Liver (tissue), 9 donors: ENCODE results near the gene GLT6D1. TPM values are rescaled to one million over a fixed set of nuclear protein-coding genes. Genes with fewer than 3 reads are reported as not detected.

Source experiments
- DNase-seq: peaks from one replicate; pipeline ENCODE4 v3.0.0-alpha.2; 2017; ENCODE audit warnings: low spot score
- H3K27ac ChIP-seq, 2 donors: one replicate each; pipeline ENCODE4 v1.7.0; 2013; ENCODE audit warnings: inconsistent platforms in 2 of 2, low read length in 2 of 2, control low read depth in 1 of 2, low read depth in 1 of 2, mild to moderate bottlenecking in 1 of 2
- H3K27me3 ChIP-seq, 4 donors: one replicate each; pipeline versions ENCODE4 v1.6.1 to v1.7.0; 2013; ENCODE audit warnings: low read length in 3 of 4, inconsistent platforms in 1 of 4, mild to moderate bottlenecking in 1 of 4, moderate library complexity in 1 of 4; ENCODE audit not compliant: control insufficient read depth in 4 of 4, insufficient read depth in 4 of 4
- H3K36me3 ChIP-seq, 4 donors: one replicate each; pipeline versions ENCODE4 v1.6.1 to v1.7.0; 2013; ENCODE audit warnings: low read length in 3 of 4, mild to moderate bottlenecking in 3 of 4, low read depth in 1 of 4, moderate library complexity in 1 of 4; ENCODE audit not compliant: control insufficient read depth in 4 of 4, insufficient read depth in 3 of 4
- H3K4me1 ChIP-seq, 4 donors: one replicate each; pipeline versions ENCODE4 v1.6.1 to v1.7.0; 2013; ENCODE audit warnings: low read length in 3 of 4, mild to moderate bottlenecking in 3 of 4, moderate library complexity in 1 of 4; ENCODE audit not compliant: control insufficient read depth in 4 of 4, insufficient read depth in 4 of 4
- H3K4me3 ChIP-seq, 3 donors: one replicate each; pipeline versions ENCODE4 v1.6.1 to v1.7.0; 2013; ENCODE audit warnings: low read length in 3 of 3, control low read depth in 1 of 3, low read depth in 1 of 3, mild to moderate bottlenecking in 1 of 3
- H3K9ac ChIP-seq, 2 donors: one replicate each; pipeline ENCODE4 v1.7.0; 2013; ENCODE audit warnings: low read length in 2 of 2, mild to moderate bottlenecking in 2 of 2, moderate library complexity in 2 of 2, control low read depth in 1 of 2, low read depth in 1 of 2
- H3K9me3 ChIP-seq, 4 donors: one replicate each; pipeline versions ENCODE4 v1.6.1 to v1.7.0; 2013; ENCODE audit warnings: low read length in 3 of 4; ENCODE audit not compliant: control insufficient read depth in 4 of 4
- EGR1 ChIP-seq, 2 donors: IDR thresholded peaks; 2 replicates each; pipeline ENCODE4 v1.6.1; 2016 to 2018; ENCODE audit warnings: antibody characterized with exemption in 2 of 2, low read depth in 2 of 2
- FOXA1 ChIP-seq: IDR thresholded peaks from 2 replicates; pipeline ENCODE4 v1.6.1; 2016; ENCODE audit warnings: antibody characterized with exemption
- FOXA2 ChIP-seq: IDR thresholded peaks from 2 replicates; pipeline ENCODE4 v1.6.1; 2016; ENCODE audit warnings: antibody characterized with exemption
- GABPA ChIP-seq, 2 donors: IDR thresholded peaks in 1 of 2; conservative IDR thresholded peaks in 1 of 2; 2 replicates each; pipeline ENCODE4 v1.6.1; 2016; ENCODE audit warnings: antibody characterized with exemption in 2 of 2, mild to moderate bottlenecking in 1 of 2, moderate library complexity in 1 of 2
- HNF4G ChIP-seq: IDR thresholded peaks from 2 replicates; pipeline ENCODE4 v1.6.1; 2016; ENCODE audit warnings: antibody characterized with exemption
- JUND ChIP-seq, 2 donors: IDR thresholded peaks; 2 replicates each; pipeline ENCODE4 v1.6.1; 2016; ENCODE audit warnings: antibody characterized with exemption in 2 of 2
- RAD21 ChIP-seq, 2 donors: IDR thresholded peaks; 2 replicates each; pipeline ENCODE4 v1.6.1; 2016; ENCODE audit warnings: antibody characterized with exemption in 2 of 2, mild to moderate bottlenecking in 2 of 2
- RXRA ChIP-seq, 2 donors: IDR thresholded peaks; 2 replicates each; pipeline ENCODE4 v1.6.1; 2017 to 2018; ENCODE audit warnings: antibody characterized with exemption in 2 of 2, mild to moderate bottlenecking in 1 of 2
- SP1 ChIP-seq: IDR thresholded peaks from 2 replicates; pipeline ENCODE4 v1.6.1; 2018; ENCODE audit warnings: antibody characterized with exemption, mild to moderate bottlenecking
- TAF1 ChIP-seq: conservative IDR thresholded peaks from 2 replicates; pipeline ENCODE4 v1.6.1; 2016; ENCODE audit warnings: antibody characterized with exemption, mild to moderate bottlenecking
- YY1 ChIP-seq: IDR thresholded peaks from 2 replicates; pipeline ENCODE4 v1.6.1; 2016; ENCODE audit warnings: antibody characterized with exemption, mild to moderate bottlenecking
- WGBS: extraction: QIAGEN DNeasy Blood & Tissue Kit; methylation state at CpG from one replicate; pipeline ENCODE4 v1.1.7; 2013; 5-methylcytosine and 5-hydroxymethylcytosine counted together
- polyA plus RNA-seq, 2 donors: library from polyadenylated mRNA; stranded (reverse) in 1 of 2; unstranded in 1 of 2; fragments of 200-250 nt in 1 of 2; fragments of >200 nt in 1 of 2; fragmentation: Nextera tagmentation in 1 of 2; extraction: Ambion mirVana in 1 of 2; gene quantifications; one replicate each; pipeline versions ENCODE4 v1.2.1 to v1.2.3, GENCODE V29; 2013 to 2015
- total RNA-seq, 2 donors: library from RNA; depleted of rRNA; stranded (reverse); fragments of >200 nt; gene quantifications; one replicate each; pipeline ENCODE4 v1.2.3, GENCODE V29; 2014
- TF ChIP-seq, protein P1 (sequence below): IDR thresholded peaks from 2 replicates; pipeline ENCODE4 v1.6.1; 2016; ENCODE audit warnings: antibody characterized with exemption
- TF ChIP-seq, protein P2 (sequence below): IDR thresholded peaks from 2 replicates; pipeline ENCODE4 v1.6.1; 2016; ENCODE audit warnings: antibody characterized with exemption
- TF ChIP-seq, protein P3 (sequence below): IDR thresholded peaks from 2 replicates; pipeline ENCODE4 v1.6.1; 2016; ENCODE audit warnings: antibody characterized with exemption
- TF ChIP-seq, protein P4 (sequence below): IDR thresholded peaks from 2 replicates; pipeline ENCODE4 v1.6.1; 2016; ENCODE audit warnings: antibody characterized with exemption, mild to moderate bottlenecking
- TF ChIP-seq, protein P5 (sequence below): fragments of 150-350 bp; IDR thresholded peaks from 2 replicates; pipeline ENCODE4 v1.5.1; 2017; ENCODE audit warnings: improper control_type of control experiment, low read depth, low read length; ENCODE audit not compliant: missing input control
- donor health status: healthy.
- donor health status: healthy.
- donor health status: healthy.
- donor health status: healthy.
- donor health status: healthy.

The GLT6D1 gene
- total and polyA plus RNA-seq, 4 donors = not detected

DNA sequence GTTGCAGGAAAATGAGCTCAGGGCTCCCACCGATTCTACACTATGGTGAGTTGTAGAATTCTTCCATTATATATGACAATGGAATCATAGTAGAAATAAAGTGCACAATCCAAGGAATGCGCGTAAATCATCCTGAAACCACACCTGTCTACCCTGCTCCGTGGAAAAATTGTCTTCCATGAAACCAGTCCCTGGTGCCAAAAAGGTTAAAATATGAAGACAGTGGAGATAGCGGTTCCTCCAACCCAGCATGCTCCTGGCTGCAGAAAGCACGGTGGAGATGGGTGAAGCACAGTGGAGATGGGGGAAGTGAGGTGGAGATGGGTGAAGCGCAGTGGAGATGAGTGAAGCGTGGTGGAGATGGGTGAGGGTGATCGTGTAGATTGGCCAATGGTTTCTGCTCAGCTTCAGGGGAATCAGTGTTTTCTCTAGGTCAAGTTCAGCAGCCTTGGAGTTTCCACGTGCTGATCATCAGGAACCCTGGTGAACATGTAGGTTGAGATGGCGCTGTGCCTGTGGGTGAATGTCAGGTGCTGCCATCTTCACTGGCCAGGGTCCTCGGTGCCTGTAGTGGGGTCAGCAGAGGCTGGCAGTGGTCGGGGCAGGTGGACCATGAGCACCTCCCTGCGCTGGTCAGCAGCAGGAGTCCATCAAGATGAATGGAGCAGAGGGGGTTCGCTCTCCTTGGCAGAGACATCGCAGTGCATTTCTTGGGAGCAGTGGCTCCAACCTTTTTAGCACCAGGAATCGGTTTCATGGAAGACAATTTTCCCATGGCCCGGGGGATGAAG lies 57.5 kb downstream of the GLT6D1 start:
- H3K9me3 ChIP-seq = no peaks in the 10 kb centered on the region
- no peak overlapping the region for H3K27ac ChIP-seq
- H3K4me3 ChIP-seq = no peak overlapping the region
- H3K36me3 ChIP-seq = no peaks in the 10 kb centered on the region
- no peaks in the 10 kb centered on the region for H3K27me3 ChIP-seq
- H3K4me1 ChIP-seq = no peaks in the 10 kb centered on the region
- TF ChIP-seq, protein P1, sequence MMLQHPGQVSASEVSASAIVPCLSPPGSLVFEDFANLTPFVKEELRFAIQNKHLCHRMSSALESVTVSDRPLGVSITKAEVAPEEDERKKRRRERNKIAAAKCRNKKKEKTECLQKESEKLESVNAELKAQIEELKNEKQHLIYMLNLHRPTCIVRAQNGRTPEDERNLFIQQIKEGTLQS = no peak
- TF ChIP-seq RAD21 (IDR thresholded peaks at IDR 0.05) (no peak), SP1 (no peak), JUND (IDR thresholded peaks at IDR 0.05) (no peak), TAF1 (no peak), YY1 (no peak), HNF4G (no peak)
- WGBS = 81% methylated on average over 18 of the region's 18 CpGs
- H3K9ac ChIP-seq = no peak overlapping the region
- DNase-seq = no peak

DNA sequence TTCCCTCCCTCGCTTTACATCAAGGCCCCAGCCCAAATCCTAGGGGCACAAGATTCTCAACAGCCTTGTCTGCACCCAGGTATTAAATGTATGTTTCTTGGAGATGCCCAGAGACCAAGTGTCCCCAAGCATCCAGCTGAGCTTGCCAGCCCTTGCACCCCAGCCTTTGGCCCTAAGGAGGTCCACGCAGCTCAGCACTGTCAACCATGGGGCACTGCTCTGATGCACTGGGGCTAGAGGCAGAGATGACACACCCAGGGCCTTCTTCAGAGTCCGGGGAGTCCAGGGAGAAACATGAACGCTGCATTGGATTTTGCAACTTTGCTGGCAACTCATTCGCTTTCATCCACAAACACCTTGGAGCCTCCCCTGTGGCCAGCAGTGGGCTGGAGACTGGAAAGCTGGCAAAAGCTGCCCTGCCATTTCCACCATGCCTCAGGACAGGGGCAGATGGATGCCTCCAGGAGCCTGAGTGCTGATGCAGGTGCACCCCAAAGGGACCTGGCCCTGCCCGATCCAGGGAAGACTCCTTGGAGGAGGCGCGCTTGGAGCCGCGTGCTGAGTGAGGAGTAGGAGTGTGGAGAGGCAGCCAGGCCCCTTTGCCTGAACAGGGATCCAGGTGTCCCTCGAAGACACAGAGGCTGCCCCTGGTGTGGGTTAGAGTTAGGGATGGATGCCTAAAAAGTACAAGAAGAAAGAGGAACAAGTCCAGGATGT lies 58.5 kb downstream of the GLT6D1 start:
- DNase-seq = no peak
- Histone ChIP-seq H3K36me3 (no peaks in the 10 kb centered on the region), H3K9me3 (no peaks in the 10 kb centered on the region), H3K4me3 (no peak overlapping the region), H3K27me3 (no peaks in the 10 kb centered on the region), H3K27ac (no peak overlapping the region), H3K4me1 (no peaks in the 10 kb centered on the region), H3K9ac (no peak overlapping the region)
- no peak for TF ChIP-seq RXRA (IDR thresholded peaks at IDR 0.05)
- no peak for TF ChIP-seq EGR1 (IDR thresholded peaks at IDR 0.05; ENCODE audit: low read depth in 2 of 2)
- TF ChIP-seq, protein P2, sequence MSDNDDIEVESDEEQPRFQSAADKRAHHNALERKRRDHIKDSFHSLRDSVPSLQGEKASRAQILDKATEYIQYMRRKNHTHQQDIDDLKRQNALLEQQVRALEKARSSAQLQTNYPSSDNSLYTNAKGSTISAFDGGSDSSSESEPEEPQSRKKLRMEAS = no peak
- TF ChIP-seq, protein P3, sequence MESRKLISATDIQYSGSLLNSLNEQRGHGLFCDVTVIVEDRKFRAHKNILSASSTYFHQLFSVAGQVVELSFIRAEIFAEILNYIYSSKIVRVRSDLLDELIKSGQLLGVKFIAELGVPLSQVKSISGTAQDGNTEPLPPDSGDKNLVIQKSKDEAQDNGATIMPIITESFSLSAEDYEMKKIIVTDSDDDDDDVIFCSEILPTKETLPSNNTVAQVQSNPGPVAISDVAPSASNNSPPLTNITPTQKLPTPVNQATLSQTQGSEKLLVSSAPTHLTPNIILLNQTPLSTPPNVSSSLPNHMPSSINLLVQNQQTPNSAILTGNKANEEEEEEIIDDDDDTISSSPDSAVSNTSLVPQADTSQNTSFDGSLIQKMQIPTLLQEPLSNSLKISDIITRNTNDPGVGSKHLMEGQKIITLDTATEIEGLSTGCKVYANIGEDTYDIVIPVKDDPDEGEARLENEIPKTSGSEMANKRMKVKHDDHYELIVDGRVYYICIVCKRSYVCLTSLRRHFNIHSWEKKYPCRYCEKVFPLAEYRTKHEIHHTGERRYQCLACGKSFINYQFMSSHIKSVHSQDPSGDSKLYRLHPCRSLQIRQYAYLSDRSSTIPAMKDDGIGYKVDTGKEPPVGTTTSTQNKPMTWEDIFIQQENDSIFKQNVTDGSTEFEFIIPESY = no peak
- TF ChIP-seq, protein P4, sequence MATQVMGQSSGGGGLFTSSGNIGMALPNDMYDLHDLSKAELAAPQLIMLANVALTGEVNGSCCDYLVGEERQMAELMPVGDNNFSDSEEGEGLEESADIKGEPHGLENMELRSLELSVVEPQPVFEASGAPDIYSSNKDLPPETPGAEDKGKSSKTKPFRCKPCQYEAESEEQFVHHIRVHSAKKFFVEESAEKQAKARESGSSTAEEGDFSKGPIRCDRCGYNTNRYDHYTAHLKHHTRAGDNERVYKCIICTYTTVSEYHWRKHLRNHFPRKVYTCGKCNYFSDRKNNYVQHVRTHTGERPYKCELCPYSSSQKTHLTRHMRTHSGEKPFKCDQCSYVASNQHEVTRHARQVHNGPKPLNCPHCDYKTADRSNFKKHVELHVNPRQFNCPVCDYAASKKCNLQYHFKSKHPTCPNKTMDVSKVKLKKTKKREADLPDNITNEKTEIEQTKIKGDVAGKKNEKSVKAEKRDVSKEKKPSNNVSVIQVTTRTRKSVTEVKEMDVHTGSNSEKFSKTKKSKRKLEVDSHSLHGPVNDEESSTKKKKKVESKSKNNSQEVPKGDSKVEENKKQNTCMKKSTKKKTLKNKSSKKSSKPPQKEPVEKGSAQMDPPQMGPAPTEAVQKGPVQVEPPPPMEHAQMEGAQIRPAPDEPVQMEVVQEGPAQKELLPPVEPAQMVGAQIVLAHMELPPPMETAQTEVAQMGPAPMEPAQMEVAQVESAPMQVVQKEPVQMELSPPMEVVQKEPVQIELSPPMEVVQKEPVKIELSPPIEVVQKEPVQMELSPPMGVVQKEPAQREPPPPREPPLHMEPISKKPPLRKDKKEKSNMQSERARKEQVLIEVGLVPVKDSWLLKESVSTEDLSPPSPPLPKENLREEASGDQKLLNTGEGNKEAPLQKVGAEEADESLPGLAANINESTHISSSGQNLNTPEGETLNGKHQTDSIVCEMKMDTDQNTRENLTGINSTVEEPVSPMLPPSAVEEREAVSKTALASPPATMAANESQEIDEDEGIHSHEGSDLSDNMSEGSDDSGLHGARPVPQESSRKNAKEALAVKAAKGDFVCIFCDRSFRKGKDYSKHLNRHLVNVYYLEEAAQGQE = no peak
- TF ChIP-seq, protein P5, sequence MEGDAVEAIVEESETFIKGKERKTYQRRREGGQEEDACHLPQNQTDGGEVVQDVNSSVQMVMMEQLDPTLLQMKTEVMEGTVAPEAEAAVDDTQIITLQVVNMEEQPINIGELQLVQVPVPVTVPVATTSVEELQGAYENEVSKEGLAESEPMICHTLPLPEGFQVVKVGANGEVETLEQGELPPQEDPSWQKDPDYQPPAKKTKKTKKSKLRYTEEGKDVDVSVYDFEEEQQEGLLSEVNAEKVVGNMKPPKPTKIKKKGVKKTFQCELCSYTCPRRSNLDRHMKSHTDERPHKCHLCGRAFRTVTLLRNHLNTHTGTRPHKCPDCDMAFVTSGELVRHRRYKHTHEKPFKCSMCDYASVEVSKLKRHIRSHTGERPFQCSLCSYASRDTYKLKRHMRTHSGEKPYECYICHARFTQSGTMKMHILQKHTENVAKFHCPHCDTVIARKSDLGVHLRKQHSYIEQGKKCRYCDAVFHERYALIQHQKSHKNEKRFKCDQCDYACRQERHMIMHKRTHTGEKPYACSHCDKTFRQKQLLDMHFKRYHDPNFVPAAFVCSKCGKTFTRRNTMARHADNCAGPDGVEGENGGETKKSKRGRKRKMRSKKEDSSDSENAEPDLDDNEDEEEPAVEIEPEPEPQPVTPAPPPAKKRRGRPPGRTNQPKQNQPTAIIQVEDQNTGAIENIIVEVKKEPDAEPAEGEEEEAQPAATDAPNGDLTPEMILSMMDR = no peak
- no peak for TF ChIP-seq FOXA2
- TF ChIP-seq GABPA (IDR thresholded peaks at IDR 0.05 in 1 of 2, conservative IDR thresholded peaks at IDR 0.05 in 1 of 2) = no peak
- TF ChIP-seq FOXA1 = no peak
- 83% methylated on average over 11 of the region's 11 CpGs for WGBS
